Mesothelial cell of epicardium (in vitro differentiated cells): ENCODE data around the gene SLC44A1. TPM values are rescaled to one million over a fixed set of nuclear protein-coding genes. Genes with fewer than 3 reads are reported as not detected.

Source experiments
- DNase-seq, 2 experiments: peaks; one replicate each; pipeline ENCODE4 v3.0.0; 2021; ENCODE audit warnings: low spot score in 2 of 2; ENCODE audit not compliant: unreplicated experiment in 2 of 2
- H3K27ac Mint-ChIP-seq: 2 replicates; pipeline ENCODE4 v1.8.0; 2021; ENCODE audit warnings: mixed read lengths
- H3K27me3 Mint-ChIP-seq: 2 replicates; pipeline ENCODE4 v1.8.0; 2021; ENCODE audit warnings: low read depth, mixed read lengths
- H3K36me3 Mint-ChIP-seq: 2 replicates; pipeline ENCODE4 v1.8.0; 2021; ENCODE audit warnings: mixed read lengths
- H3K4me1 Mint-ChIP-seq: 2 replicates; pipeline ENCODE4 v1.8.0; 2021; ENCODE audit warnings: mixed read lengths
- H3K4me3 Mint-ChIP-seq: 2 replicates; pipeline ENCODE4 v1.8.0; 2021; ENCODE audit warnings: mild to moderate bottlenecking, moderate library complexity, mixed read lengths
- H3K9me3 Mint-ChIP-seq: 2 replicates; pipeline ENCODE4 v1.8.0; 2021; ENCODE audit warnings: mixed read lengths
- CTCF ChIP-seq: fragments of 200-600 bp; sonication (generic); IDR thresholded peaks from one replicate; pipeline ENCODE4 v1.5.0; 2021; ENCODE audit warnings: antibody characterized with exemption; ENCODE audit not compliant: unreplicated experiment
- total RNA-seq: library from RNA; stranded (reverse); gene quantifications from 3 replicates; pipeline ENCODE4 v1.2.1, GENCODE V29; 2021

Gene SLC44A1
- total RNA-seq, 1 donor from 2014 or later = 49.0 TPM

GRCh38 chr9:105273731-105274130 lies 29.3 kb downstream of the SLC44A1 start:
- H3K27ac Mint-ChIP-seq = no peak overlapping the region
- H3K9me3 Mint-ChIP-seq = no peaks in the 10 kb centered on the region
- H3K27me3 Mint-ChIP-seq = no peaks in the 10 kb centered on the region
- peaks cover 10% of the 10 kb centered on the region for H3K4me1 Mint-ChIP-seq
- TF ChIP-seq CTCF = no peak
- no peaks in the 10 kb centered on the region for H3K36me3 Mint-ChIP-seq
- H3K4me3 Mint-ChIP-seq = no peak overlapping the region
- DNase-seq = no peak

- Mint-ChIP-seq H3K9me3 (no peaks in the 10 kb centered on the region), H3K36me3 (no peaks in the 10 kb centered on the region), H3K4me1 (peaks cover 10% of the 10 kb centered on the region), H3K27me3 (no peaks in the 10 kb centered on the region), H3K4me3 (no peak overlapping the region), H3K27ac (no peak overlapping the region)
- DNase-seq = no peak
- no peak for TF ChIP-seq CTCF
Observed at GRCh38 chr9:105275111-105275510, 30.7 kb downstream of the SLC44A1 start.

GRCh38 chr9:105275938-105276337 lies 31.5 kb downstream of the SLC44A1 start:
- Mint-ChIP-seq H3K36me3 (no peaks in the 10 kb centered on the region), H3K9me3 (no peaks in the 10 kb centered on the region), H3K27ac (peak overlapping the region; percentile 11), H3K4me3 (no peak overlapping the region), H3K27me3 (no peaks in the 10 kb centered on the region), H3K4me1 (peaks cover 10% of the 10 kb centered on the region)
- no peak for TF ChIP-seq CTCF
- DNase-seq = no peak

- Mint-ChIP-seq H3K9me3 (no peaks in the 10 kb centered on the region), H3K27ac (no peak overlapping the region), H3K4me1 (peaks cover 5% of the 10 kb centered on the region), H3K27me3 (no peaks in the 10 kb centered on the region), H3K36me3 (no peaks in the 10 kb centered on the region), H3K4me3 (no peak overlapping the region)
- TF ChIP-seq CTCF = no peak
- no peak for DNase-seq
Observed at GRCh38 chr9:105278751-105279150, 34.3 kb downstream of the SLC44A1 start.

- Mint-ChIP-seq H3K27me3 (no peaks in the 10 kb centered on the region), H3K4me3 (no peak overlapping the region), H3K36me3 (no peaks in the 10 kb centered on the region), H3K4me1 (peaks cover 2% of the 10 kb centered on the region), H3K9me3 (no peaks in the 10 kb centered on the region), H3K27ac (no peak overlapping the region)
- TF ChIP-seq CTCF = no peak
- DNase-seq = no peak
Observed at GRCh38 chr9:105280691-105281090, 36.2 kb downstream of the SLC44A1 start.

GRCh38 chr9:105281272-105281671 lies 36.8 kb downstream of the SLC44A1 start:
- Mint-ChIP-seq H3K9me3 (no peaks in the 10 kb centered on the region), H3K4me3 (no peak overlapping the region)

More at GRCh38 chr9:105281272-105281671, 36.8 kb downstream of the SLC44A1 start:
- Mint-ChIP-seq H3K36me3 (no peaks in the 10 kb centered on the region), H3K4me1 (peaks cover under 1% of the 10 kb centered on the region), H3K27ac (no peak overlapping the region), H3K27me3 (no peaks in the 10 kb centered on the region)
- no peak for TF ChIP-seq CTCF
- no peak for DNase-seq
